Parathyroid adenoma (tissue), 2 donors: ENCODE measurements around the gene ACTRT2.

Experiments used
- H2AFZ ChIP-seq: fragments of 300-600 bp; sonication (generic); one replicate; pipeline ENCODE4 v1.7.0; 2017; ENCODE audit warnings: antibody characterized with exemption, mild to moderate bottlenecking
- H3K27ac ChIP-seq: fragments of 300-600 bp; sonication (generic); one replicate; pipeline ENCODE4 v1.7.0; 2017
- H3K27me3 ChIP-seq: fragments of 300-600 bp; sonication (generic); one replicate; pipeline ENCODE4 v1.7.0; 2017; ENCODE audit warnings: low read length; ENCODE audit not compliant: control insufficient read depth, insufficient read depth
- H3K36me3 ChIP-seq: fragments of 300-600 bp; sonication (generic); one replicate; pipeline ENCODE4 v1.7.0; 2017; ENCODE audit warnings: low read length; ENCODE audit not compliant: control insufficient read depth, insufficient read depth
- H3K4me1 ChIP-seq: fragments of 300-600 bp; sonication (generic); one replicate; pipeline ENCODE4 v1.7.0; 2017; ENCODE audit warnings: control low read depth
- H3K4me2 ChIP-seq: fragments of 300-600 bp; sonication (generic); one replicate; pipeline ENCODE4 v1.7.0; 2017; ENCODE audit warnings: low read length
- H3K4me3 ChIP-seq: fragments of 300-600 bp; sonication (generic); one replicate; pipeline ENCODE4 v1.7.0; 2017; ENCODE audit warnings: low read depth, low read length
- H3K79me2 ChIP-seq: fragments of 300-600 bp; sonication (generic); one replicate; pipeline ENCODE4 v1.7.0; 2017; ENCODE audit warnings: control low read depth
- H3K9ac ChIP-seq: fragments of 300-600 bp; sonication (generic); one replicate; pipeline ENCODE4 v1.7.0; 2017; ENCODE audit warnings: mild to moderate bottlenecking
- H3K9me3 ChIP-seq: fragments of 300-600 bp; sonication (generic); one replicate; pipeline ENCODE4 v1.7.0; 2017; ENCODE audit warnings: low read length; ENCODE audit not compliant: control insufficient read depth
- CTCF ChIP-seq: fragments of 300-600 bp; sonication (generic); IDR thresholded peaks from one replicate; pipeline ENCODE4 v1.7.0; 2017; ENCODE audit warnings: antibody characterized with exemption, mild to moderate bottlenecking
- donor health status: primary hyperparathyroidism.

ACTRT2 gene

GRCh38 chr1:2980849-2981248 lies 40.4 kb upstream of the ACTRT2 start:
- no peak overlapping the region for H3K4me3 ChIP-seq
- no peaks in the 10 kb centered on the region for H3K9me3 ChIP-seq
- no peaks in the 10 kb centered on the region for H3K27me3 ChIP-seq
- H3K27ac ChIP-seq = no peak overlapping the region
- H3K4me2 ChIP-seq = no peak overlapping the region
- no peaks in the 10 kb centered on the region for H3K36me3 ChIP-seq
- no peaks in the 10 kb centered on the region for H3K79me2 ChIP-seq
- no peak for TF ChIP-seq CTCF
- H2AFZ ChIP-seq = no peak overlapping the region
- no peak overlapping the region for H3K9ac ChIP-seq
- no peaks in the 10 kb centered on the region for H3K4me1 ChIP-seq

GRCh38 chr1:2981388-2981787 lies 39.9 kb upstream of the ACTRT2 start:
- H3K27me3 ChIP-seq = no peaks in the 10 kb centered on the region

GRCh38 chr1:2981981-2982614 lies 39.2 kb upstream of the ACTRT2 start:
- H3K27me3 ChIP-seq = no peaks in the 10 kb centered on the region
- H3K4me3 ChIP-seq = no peak overlapping the region
- H3K9me3 ChIP-seq = no peaks in the 10 kb centered on the region
- no peak overlapping the region for H2AFZ ChIP-seq
- no peak overlapping the region for H3K27ac ChIP-seq
- H3K79me2 ChIP-seq = no peaks in the 10 kb centered on the region
- no peak for TF ChIP-seq CTCF
- no peak overlapping the region for H3K4me2 ChIP-seq
- no peak overlapping the region for H3K9ac ChIP-seq
- no peaks in the 10 kb centered on the region for H3K4me1 ChIP-seq
- no peaks in the 10 kb centered on the region for H3K36me3 ChIP-seq

More at GRCh38 chr1:2981388-2981787, 39.9 kb upstream of the ACTRT2 start:
- Histone ChIP-seq H2AFZ (no peak overlapping the region), H3K9me3 (no peaks in the 10 kb centered on the region), H3K4me1 (no peaks in the 10 kb centered on the region), H3K27ac (no peak overlapping the region), H3K79me2 (no peaks in the 10 kb centered on the region), H3K4me3 (no peak overlapping the region), H3K36me3 (no peaks in the 10 kb centered on the region), H3K4me2 (no peak overlapping the region), H3K9ac (no peak overlapping the region)
- no peak for TF ChIP-seq CTCF

GRCh38 chr1:2982615-2983318 lies 38.5 kb upstream of the ACTRT2 start:
- Histone ChIP-seq H3K9ac (no peak overlapping the region), H3K27ac (no peak overlapping the region), H3K27me3 (no peaks in the 10 kb centered on the region), H3K9me3 (no peaks in the 10 kb centered on the region), H3K4me2 (no peak overlapping the region), H3K36me3 (no peaks in the 10 kb centered on the region), H2AFZ (no peak overlapping the region), H3K4me3 (no peak overlapping the region), H3K79me2 (no peaks in the 10 kb centered on the region), H3K4me1 (no peaks in the 10 kb centered on the region)
- no peak for TF ChIP-seq CTCF

GRCh38 chr1:2983319-2983705 lies 38.0 kb upstream of the ACTRT2 start:
- no peaks in the 10 kb centered on the region for H3K36me3 ChIP-seq
- no peak overlapping the region for H3K4me3 ChIP-seq
- H3K4me2 ChIP-seq = no peak overlapping the region
- no peaks in the 10 kb centered on the region for H3K79me2 ChIP-seq
- no peaks in the 10 kb centered on the region for H3K27me3 ChIP-seq
- no peak overlapping the region for H3K9ac ChIP-seq
- no peaks in the 10 kb centered on the region for H3K4me1 ChIP-seq
- H2AFZ ChIP-seq = no peak overlapping the region
- TF ChIP-seq CTCF = no peak
- H3K9me3 ChIP-seq = no peaks in the 10 kb centered on the region
- H3K27ac ChIP-seq = no peak overlapping the region
